GM12874 (cell line): ENCODE data around the gene IRX1.

Experiments
- TF ChIP-seq, protein P1 (sequence below): IDR thresholded peaks from 2 replicates; pipeline ENCODE4 v1.5.1; 2011; ENCODE audit warnings: low read depth, mild to moderate bottlenecking, control low read depth, low read length, moderate library complexity; ENCODE audit not compliant: insufficient read depth

Gene IRX1

DNA sequence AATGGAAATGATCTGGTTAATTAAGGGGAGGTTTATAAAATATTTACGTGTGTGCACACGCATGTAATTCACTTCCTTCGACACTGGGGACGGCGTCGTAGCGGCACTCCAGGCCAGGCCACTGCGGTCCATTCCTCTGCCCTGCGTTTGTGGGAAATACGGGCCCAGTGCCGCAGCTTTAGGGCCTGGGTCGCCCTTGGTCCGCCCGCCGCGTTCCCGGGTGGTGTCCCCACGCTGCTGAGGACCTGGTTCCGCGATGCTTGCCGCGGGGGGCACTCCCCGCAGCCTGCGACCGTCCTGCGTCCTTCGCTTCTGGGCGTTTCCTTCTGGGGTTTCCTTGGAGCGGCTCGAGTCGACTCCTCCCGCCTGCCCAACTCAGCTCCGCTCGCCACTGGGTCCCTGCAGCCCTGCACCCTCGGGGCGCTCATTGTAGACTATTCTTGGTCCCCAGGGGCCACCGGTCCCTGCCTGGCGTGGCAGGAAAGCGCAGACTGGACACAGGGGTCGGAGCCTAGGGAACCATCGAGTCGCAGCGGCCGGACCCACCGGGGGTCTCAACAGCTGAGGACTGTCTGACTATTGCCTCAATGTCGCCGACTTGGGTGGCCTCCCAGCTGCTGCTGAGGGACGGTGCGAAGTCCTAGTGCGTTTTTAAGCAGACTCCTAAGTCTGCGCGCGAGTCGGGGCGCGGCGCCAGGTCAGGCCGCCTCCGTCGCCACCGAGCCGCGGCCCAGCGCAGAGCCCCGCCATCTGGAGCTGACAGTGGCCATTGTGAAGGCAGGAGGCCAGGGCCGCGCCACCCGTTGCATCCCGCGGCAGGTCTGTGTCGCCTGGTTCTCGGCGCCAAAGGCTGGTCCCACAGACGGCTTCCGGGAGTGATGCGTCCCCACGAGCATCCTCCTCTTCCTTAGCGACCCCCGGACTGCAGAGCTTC lies 4.4 kb upstream of the IRX1 start:
- TF ChIP-seq, protein P1, sequence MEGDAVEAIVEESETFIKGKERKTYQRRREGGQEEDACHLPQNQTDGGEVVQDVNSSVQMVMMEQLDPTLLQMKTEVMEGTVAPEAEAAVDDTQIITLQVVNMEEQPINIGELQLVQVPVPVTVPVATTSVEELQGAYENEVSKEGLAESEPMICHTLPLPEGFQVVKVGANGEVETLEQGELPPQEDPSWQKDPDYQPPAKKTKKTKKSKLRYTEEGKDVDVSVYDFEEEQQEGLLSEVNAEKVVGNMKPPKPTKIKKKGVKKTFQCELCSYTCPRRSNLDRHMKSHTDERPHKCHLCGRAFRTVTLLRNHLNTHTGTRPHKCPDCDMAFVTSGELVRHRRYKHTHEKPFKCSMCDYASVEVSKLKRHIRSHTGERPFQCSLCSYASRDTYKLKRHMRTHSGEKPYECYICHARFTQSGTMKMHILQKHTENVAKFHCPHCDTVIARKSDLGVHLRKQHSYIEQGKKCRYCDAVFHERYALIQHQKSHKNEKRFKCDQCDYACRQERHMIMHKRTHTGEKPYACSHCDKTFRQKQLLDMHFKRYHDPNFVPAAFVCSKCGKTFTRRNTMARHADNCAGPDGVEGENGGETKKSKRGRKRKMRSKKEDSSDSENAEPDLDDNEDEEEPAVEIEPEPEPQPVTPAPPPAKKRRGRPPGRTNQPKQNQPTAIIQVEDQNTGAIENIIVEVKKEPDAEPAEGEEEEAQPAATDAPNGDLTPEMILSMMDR: no peak

GRCh38 chr5:3592298-3592697 lies 3.3 kb upstream of the IRX1 start:
- TF ChIP-seq, protein P1: no peak

GRCh38 chr5:3593771-3594509 lies 1.7 kb upstream of the IRX1 start:
- TF ChIP-seq, protein P1: no peak

DNA sequence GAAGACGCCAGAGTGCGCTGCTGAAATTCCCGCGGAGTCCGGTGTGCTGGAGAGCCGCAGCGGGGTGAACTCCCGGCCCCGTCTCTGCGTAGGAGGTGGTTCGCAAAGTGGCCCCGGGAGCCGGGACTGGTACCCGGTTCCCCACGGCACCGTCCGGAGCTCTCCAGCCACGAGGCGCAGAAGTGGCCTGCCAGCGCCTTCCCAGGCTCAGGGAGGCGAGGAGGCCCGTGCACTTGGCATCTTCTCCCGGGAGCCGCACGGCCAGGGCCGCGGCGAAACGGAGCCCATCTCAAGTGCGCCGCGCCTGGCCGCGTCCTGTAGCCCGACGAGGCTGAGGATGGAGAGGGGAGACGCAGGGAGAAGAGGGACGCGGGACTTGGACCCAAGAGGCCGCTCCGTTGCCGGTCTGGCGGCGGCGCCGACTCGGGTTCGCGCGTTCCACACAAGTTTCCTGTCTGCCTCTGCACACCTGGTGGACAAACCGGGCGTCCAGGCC lies 1.1 kb upstream of the IRX1 start:
- TF ChIP-seq, protein P1: no peak

- TF ChIP-seq, protein P1: no peak
These were observed 711 bp downstream of the IRX1 start for GRCh38 chr5:3596261-3596825.

DNA sequence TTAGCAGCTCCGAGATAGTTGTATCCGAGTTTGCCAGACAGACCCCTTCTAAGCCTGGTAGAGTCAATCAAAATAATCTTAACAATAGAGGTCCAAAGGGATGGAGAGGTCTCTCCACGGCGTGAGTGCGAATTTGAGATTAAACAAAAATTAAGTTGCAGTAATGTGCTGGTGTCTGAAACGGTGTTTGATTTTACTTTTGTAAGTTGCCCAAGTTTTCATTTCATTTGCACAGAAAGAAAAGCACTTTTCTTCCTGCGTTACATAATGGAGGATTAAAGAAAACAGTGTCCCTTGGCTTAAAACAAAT lies 1.2 kb downstream of the IRX1 start:
- TF ChIP-seq, protein P1: no peak
